ENCODE results near the gene CBX4. TPM values are rescaled to one million over a fixed set of nuclear protein-coding genes. Genes with fewer than 3 reads are reported as not detected.

The CBX4 gene
- total and polyA plus RNA-seq, 2 of the 13 experiments (the other 11 are each of a cell fraction or from before 2014, with no cell fraction given), result 25.8 to 50.8 TPM

DNA sequence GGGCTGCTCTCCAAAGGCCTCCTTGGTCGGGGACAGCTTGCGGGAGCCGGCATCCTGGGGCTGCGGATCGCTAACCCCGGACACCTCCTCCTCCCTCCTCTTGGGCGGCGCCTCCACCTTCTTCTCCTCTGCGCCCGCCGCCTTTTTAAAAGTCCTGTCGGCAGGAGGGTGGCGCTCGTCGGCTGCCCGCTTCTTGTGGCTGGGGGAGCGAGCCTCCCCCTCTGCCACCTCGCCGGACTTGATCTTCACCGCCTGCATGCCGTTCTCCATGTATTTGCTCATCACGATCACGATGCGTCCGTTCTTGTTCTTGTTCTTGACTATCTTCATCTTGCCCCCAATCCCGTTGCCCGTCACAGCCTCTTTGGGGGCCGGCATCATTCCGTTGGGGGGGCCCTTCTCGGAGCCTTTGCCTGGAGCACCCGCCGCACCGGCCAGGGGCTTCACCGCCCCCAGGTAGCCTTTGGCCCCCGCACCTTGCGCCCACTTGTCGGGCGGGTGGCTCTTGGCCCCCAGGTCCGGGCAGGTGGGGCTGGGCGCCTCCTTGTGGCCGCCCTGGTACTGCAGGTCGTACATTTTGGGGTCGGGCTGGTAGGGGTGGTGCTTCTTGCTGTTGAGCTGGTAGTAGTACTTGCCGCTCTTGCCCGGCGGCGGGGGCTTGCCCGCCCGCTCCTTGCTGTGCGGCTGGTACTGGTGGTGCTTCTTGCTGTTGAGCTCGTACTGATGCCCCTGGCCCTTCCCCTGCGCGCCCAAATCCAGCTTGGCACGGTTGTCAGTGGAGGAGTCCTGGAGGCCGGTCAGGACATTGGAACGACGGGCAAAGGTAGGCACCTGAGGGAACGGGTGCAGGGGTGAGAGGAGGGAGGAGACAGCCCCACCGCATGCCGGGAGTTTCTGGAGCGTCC lies 4.4 kb downstream of the CBX4 start (continued):
- TF ChIP-seq MYPOP (CRISPR knock-in tag; IDR thresholded peaks at IDR 0.05) (no peak), ZNF317 (CRISPR knock-in tag; IDR thresholded peaks at IDR 0.05) (no peak), NR3C1 (CRISPR knock-in tag; IDR thresholded peaks at IDR 0.05) (0 out of 2 replicates have a peak, but pooled peaks have one; percentile 7), MIXL1 (CRISPR knock-in tag; IDR thresholded peaks at IDR 0.05) (no peak), RAD21 (CRISPR knock-in tag; IDR thresholded peaks at IDR 0.05) (peak; percentile 95), MED13 (CRISPR knock-in tag; IDR thresholded peaks at IDR 0.05) (0 out of 2 replicates have a peak, but pooled peaks have one; percentile 38), AHR (CRISPR knock-in tag; IDR thresholded peaks at IDR 0.05) (0 out of 2 replicates have a peak, but pooled peaks have one; percentile 49), ZBTB38 (CRISPR knock-in tag; IDR thresholded peaks at IDR 0.05) (peak; percentile 99), ZNF468 (CRISPR knock-in tag; IDR thresholded peaks at IDR 0.05) (0 out of 2 replicates have a peak, but pooled peaks have one; percentile 87), KAT7 (CRISPR knock-in tag; IDR thresholded peaks at IDR 0.05; ENCODE audit: borderline replicate concordance) (no peak), THRA (CRISPR knock-in tag; IDR thresholded peaks at IDR 0.05; ENCODE audit: borderline replicate concordance) (0 out of 2 replicates have a peak, but pooled peaks have one; percentile 11), SP5 (CRISPR knock-in tag; IDR thresholded peaks at IDR 0.05; ENCODE audit: borderline replicate concordance, low read depth) (no peak), HNF4A (CRISPR knock-in tag; IDR thresholded peaks at IDR 0.05) (peak; percentile 26; the same call in 1 of the 2 replicates), ZBTB4 (CRISPR knock-in tag; IDR thresholded peaks at IDR 0.05; ENCODE audit: borderline replicate concordance) (0 out of 2 replicates have a peak, but pooled peaks have one; percentile 49), ZBTB7A (CRISPR knock-in tag; IDR thresholded peaks at IDR 0.05) (peak; percentile 60; the same call in 1 of the 2 replicates), ZNF354B (CRISPR knock-in tag; IDR thresholded peaks at IDR 0.05) (no peak), ZNF629 (CRISPR knock-in tag; conservative IDR thresholded peaks at IDR 0.05) (peak; percentile 39; the same call in 1 of the 2 replicates), ETV5 (CRISPR knock-in tag; IDR thresholded peaks at IDR 0.05; ENCODE audit: borderline replicate concordance) (no peak)
- TF ChIP-seq, protein P1, sequence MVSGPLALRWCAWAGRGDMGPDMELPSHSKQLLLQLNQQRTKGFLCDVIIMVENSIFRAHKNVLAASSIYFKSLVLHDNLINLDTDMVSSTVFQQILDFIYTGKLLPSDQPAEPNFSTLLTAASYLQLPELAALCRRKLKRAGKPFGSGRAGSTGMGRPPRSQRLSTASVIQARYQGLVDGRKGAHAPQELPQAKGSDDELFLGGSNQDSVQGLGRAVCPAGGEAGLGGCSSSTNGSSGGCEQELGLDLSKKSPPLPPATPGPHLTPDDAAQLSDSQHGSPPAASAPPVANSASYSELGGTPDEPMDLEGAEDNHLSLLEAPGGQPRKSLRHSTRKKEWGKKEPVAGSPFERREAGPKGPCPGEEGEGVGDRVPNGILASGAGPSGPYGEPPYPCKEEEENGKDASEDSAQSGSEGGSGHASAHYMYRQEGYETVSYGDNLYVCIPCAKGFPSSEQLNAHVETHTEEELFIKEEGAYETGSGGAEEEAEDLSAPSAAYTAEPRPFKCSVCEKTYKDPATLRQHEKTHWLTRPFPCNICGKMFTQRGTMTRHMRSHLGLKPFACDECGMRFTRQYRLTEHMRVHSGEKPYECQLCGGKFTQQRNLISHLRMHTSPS (CRISPR knock-in tag; IDR thresholded peaks at IDR 0.05; ENCODE audit: low read depth), result peak; percentile 35; the same call in 1 of the 2 replicates
- TF ChIP-seq, protein P2, sequence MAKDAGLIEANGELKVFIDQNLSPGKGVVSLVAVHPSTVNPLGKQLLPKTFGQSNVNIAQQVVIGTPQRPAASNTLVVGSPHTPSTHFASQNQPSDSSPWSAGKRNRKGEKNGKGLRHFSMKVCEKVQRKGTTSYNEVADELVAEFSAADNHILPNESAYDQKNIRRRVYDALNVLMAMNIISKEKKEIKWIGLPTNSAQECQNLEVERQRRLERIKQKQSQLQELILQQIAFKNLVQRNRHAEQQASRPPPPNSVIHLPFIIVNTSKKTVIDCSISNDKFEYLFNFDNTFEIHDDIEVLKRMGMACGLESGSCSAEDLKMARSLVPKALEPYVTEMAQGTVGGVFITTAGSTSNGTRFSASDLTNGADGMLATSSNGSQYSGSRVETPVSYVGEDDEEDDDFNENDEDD (CRISPR knock-in tag; IDR thresholded peaks at IDR 0.05; ENCODE audit: borderline replicate concordance), result no peak
